Measurements from ENCODE around the gene TNIP1.

DNA sequence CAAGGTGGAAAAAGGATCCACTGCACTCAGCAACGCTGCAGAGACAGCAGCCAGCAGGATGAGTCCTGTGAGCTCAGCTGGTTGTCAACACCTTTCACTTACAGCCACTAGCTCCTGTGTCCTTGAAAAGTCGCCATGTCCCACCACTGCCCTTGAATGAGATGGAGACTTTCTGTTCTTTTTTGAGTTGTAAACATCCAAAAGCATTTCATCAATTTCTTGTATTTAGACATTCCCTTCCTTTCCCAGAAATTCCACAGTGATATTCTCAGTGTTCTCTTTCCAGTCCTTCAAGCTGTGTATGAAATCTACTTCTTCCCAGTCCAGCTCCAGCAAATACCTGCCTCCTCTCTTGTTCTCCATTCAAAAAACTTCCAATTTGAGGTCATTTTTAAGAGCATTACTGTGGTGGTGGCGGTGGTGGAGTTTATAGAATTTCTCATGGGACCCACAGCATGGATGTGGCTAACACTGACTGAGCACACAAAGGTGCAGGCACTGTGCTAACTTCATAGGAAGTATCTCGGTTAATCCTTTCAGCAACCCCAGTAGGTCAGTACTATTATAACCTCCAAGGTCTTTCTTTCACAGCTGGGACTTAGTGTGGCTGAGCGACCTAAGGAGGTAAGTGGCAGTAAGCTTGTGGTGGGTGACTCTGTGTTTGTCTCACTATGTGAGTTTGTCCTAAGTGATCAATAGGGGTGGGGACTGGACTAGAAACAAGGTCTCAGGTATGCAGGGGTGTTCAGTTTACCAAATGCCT is 75.5 kb downstream of the TNIP1 start:
- TF ChIP-seq, protein P1, sequence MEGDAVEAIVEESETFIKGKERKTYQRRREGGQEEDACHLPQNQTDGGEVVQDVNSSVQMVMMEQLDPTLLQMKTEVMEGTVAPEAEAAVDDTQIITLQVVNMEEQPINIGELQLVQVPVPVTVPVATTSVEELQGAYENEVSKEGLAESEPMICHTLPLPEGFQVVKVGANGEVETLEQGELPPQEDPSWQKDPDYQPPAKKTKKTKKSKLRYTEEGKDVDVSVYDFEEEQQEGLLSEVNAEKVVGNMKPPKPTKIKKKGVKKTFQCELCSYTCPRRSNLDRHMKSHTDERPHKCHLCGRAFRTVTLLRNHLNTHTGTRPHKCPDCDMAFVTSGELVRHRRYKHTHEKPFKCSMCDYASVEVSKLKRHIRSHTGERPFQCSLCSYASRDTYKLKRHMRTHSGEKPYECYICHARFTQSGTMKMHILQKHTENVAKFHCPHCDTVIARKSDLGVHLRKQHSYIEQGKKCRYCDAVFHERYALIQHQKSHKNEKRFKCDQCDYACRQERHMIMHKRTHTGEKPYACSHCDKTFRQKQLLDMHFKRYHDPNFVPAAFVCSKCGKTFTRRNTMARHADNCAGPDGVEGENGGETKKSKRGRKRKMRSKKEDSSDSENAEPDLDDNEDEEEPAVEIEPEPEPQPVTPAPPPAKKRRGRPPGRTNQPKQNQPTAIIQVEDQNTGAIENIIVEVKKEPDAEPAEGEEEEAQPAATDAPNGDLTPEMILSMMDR (IDR thresholded peaks at IDR 0.05 in 8 of 11, conservative IDR thresholded peaks at IDR 0.05 in 3 of 11) = no peak
- TF ChIP-seq POLR2A (IDR thresholded peaks at IDR 0.05) = no peak

Data from spleen (tissue), 7 donors.